Heart right ventricle (tissue), 16 donors: ENCODE data around the gene SLK. TPM values are rescaled to one million over a fixed set of nuclear protein-coding genes. Genes with fewer than 3 reads are reported as not detected.

Experiments used
- ATAC-seq, 8 donors: fragments of 200-7000 bp; cut with Tn5 transposase; one replicate each; pipeline ENCODE4 v1.9.1; 2020; ENCODE audit warnings: mild to moderate bottlenecking in 8 of 8, moderate library complexity in 8 of 8, moderate number of reproducible peaks in 1 of 8
- DNase-seq, 2 donors: peaks; one replicate each; pipeline ENCODE4 v3.0.0-alpha.2; 2020
- H3K27ac ChIP-seq, 10 donors: fragments of 200-600 bp; sonication (generic) in 2 of 10; one replicate each; pipeline versions ENCODE4 v1.5.0 to v1.8.0; 2020 to 2022; ENCODE audit warnings: mild to moderate bottlenecking in 3 of 10
- H3K27me3 ChIP-seq, 7 donors: fragments of 200-600 bp; one replicate each; pipeline ENCODE4 v1.8.0; 2021 to 2022; ENCODE audit warnings: mild to moderate bottlenecking in 2 of 7
- H3K36me3 ChIP-seq, 9 donors: fragments of 200-600 bp; sonication (generic) in 1 of 9; one replicate each; pipeline versions ENCODE4 v1.5.0 to v1.8.0; 2020 to 2022; ENCODE audit warnings: mild to moderate bottlenecking in 2 of 9
- H3K4me1 ChIP-seq, 9 donors: fragments of 200-600 bp; sonication (generic) in 1 of 9; one replicate each; pipeline versions ENCODE4 v1.5.0 to v1.8.0; 2020 to 2022; ENCODE audit warnings: mild to moderate bottlenecking in 4 of 9
- H3K4me3 ChIP-seq, 10 donors: fragments of 200-600 bp; sonication (generic) in 2 of 10; one replicate each; pipeline versions ENCODE4 v1.5.0 to v1.8.0; 2020 to 2022; ENCODE audit warnings: mild to moderate bottlenecking in 7 of 10, moderate library complexity in 2 of 10
- H3K9me3 ChIP-seq, 11 donors: fragments of 200-600 bp in 10 of 11; sonication (generic) in 2 of 11; one replicate each; pipeline versions ENCODE4 v1.5.0 to v1.8.0; 2013 to 2022; ENCODE audit warnings: mild to moderate bottlenecking in 2 of 11, control low read depth in 1 of 11, moderate library complexity in 1 of 11
- WGBS, 2 donors: extraction: QIAGEN DNeasy Blood & Tissue Kit; methylation state at CpG; one replicate each; pipeline ENCODE4 v1.1.7; 2013; ENCODE audit warnings: inconsistent platforms in 1 of 2; 5-methylcytosine and 5-hydroxymethylcytosine counted together
- intact Hi-C, 10 donors: fragments of 100-400 bp; cut with DNase I; formaldehyde crosslinking; loops; one replicate each; pipeline versions ENCODE4 v1.11.1 to v1.14.2; 2022
- polyA plus RNA-seq, 2 donors: library from polyadenylated mRNA; stranded (reverse); fragments of 200-250 nt; gene quantifications; one replicate each; pipeline ENCODE4 v1.2.3, GENCODE V29; 2013
- total RNA-seq, 10 donors: library from RNA; stranded (reverse); fragmentation: NEBNext Ultra II Directional in 3 of 10; extraction: Animal tissue kit (Norgen Biotek cat#: 25700) in 3 of 10; gene quantifications; one replicate each; pipeline versions ENCODE4 v1.2.1 to v1.2.4, GENCODE V29; 2021 to 2023
- TF ChIP-seq, protein P1 (sequence below), 9 donors: fragments of 200-600 bp; sonication (generic) in 2 of 9; IDR thresholded peaks; one replicate each; pipeline versions ENCODE4 v1.5.0 to v1.8.0; 2021 to 2022; ENCODE audit warnings: antibody characterized with exemption in 9 of 9, mild to moderate bottlenecking in 5 of 9, moderate library complexity in 1 of 9
- donor health status: Arrhythmogenic right ventricular cardiomyopathy.
- donor health status: ischemic (EF 13 %, LVEDD 7.1; RV severe dilation, severe dysfunction).
- donor health status: healthy with polysubstance abuse.
- donor health status: DM: no; HTN: yes; CAD: no.
- donor health status: DM: no; HTN: no; CAD: no.
- donor health status: ischemic (EF 25% LVEDD 6.9; RV normal size, moderate dysfunction).
- donor health status: ischemic (EF 25% LVEDD 5.7; RV mildly dilated, moderate dysfunction).
- donor health status: healthy.
- donor health status: DM: yes; HTN: yes; CAD: no.
- donor health status: Ischemic cardiomyopathy.
- donor health status: ischemic (EF 35%, LVEDD 5.7; RV mildly dilated, moderate dysfunction).
- donor health status: nonischemic (EF 11% LVEDD 7.7; RV severe dilation, severe dysfunction).
- donor health status: DM: yes; HTN: yes; CAD: no.
- donor health status: PGD.
- donor health status: ischemic (EF 29% LVEDD 5.4; RV normal size, mild dysfunction).
- donor health status: nonischemic (EF 23%, LVEDD 6.1; RV moderate dilation, normal function).

Gene SLK
- total and polyA plus RNA-seq, 12 donors = 11.3 to 63.6 (median 41.3) TPM

DNA sequence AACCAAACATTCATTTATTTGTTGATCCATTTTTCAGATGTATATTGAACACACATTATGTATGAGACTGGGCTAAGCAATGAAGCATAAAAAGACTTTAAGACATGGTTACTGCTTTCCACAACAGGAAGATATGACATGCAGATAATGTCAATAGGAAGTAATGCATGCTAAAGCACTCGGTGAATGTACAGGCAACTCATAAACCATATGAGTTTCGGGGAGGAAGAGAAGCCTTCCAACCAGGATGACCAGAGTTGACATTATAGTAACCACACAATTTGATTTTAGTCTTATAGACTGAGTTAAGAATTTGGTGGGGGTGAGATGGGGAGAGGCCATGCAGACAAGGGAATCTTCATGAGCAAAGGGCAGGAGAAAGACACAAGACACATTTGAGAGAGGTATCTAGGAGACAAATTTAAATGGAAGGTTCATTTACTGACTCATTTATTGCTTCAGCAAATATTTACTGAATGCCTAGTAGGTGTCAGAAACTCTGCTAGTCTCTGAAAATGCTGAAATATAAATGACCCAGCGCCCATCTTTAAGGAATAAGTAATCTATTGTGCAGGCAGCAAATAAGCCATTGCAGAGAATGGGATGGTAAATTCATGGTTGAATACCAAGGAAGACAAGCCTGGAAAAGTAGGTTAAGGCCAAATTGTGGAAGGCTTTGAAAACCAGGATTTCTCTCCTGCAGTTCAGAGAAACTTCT lies 19.0 kb upstream of the SLK start:
- no peaks in the 10 kb centered on the region for H3K27me3 ChIP-seq
- ATAC-seq (no peak), DNase-seq (no peak)
- H3K36me3 ChIP-seq = no peaks in the 10 kb centered on the region
- TF ChIP-seq, protein P1, sequence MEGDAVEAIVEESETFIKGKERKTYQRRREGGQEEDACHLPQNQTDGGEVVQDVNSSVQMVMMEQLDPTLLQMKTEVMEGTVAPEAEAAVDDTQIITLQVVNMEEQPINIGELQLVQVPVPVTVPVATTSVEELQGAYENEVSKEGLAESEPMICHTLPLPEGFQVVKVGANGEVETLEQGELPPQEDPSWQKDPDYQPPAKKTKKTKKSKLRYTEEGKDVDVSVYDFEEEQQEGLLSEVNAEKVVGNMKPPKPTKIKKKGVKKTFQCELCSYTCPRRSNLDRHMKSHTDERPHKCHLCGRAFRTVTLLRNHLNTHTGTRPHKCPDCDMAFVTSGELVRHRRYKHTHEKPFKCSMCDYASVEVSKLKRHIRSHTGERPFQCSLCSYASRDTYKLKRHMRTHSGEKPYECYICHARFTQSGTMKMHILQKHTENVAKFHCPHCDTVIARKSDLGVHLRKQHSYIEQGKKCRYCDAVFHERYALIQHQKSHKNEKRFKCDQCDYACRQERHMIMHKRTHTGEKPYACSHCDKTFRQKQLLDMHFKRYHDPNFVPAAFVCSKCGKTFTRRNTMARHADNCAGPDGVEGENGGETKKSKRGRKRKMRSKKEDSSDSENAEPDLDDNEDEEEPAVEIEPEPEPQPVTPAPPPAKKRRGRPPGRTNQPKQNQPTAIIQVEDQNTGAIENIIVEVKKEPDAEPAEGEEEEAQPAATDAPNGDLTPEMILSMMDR (IDR thresholded peaks at IDR 0.05) = no peak
- H3K4me3 ChIP-seq = no peak overlapping the region
- no peaks in the 10 kb centered on the region for H3K4me1 ChIP-seq
- H3K27ac ChIP-seq = no peak overlapping the region
- H3K9me3 ChIP-seq = no peaks in the 10 kb centered on the region
- intact Hi-C loops = loop anchor here in 1 of 10 donors (10.0 kb wide), 1 partner anchor 57 kb away; no protein-coding TSS in a partner anchor
- 84 to 85% methylated on average over 3 of the region's 3 CpGs for WGBS, 2 donors

DNA sequence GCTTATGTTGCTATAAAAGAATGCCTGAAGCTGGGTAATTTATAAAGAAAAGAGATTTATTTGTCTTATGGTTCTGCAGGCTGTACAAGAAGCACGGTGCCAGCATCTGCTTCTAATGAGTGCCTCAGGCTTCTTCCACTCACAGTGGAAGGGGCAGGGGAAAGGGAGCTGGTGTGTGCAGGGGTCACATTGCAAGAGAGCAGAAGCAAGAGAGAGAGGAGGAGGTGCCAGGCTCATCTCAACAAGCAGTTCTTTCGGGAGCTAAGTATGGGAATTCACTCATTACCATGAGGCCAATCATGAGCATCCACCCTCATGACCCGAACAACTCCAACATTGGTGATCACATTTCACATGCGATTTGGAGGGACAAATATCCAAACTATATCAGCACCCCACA lies 17.2 kb upstream of the SLK start:
- DNase-seq = no peak
- TF ChIP-seq, protein P1 (IDR thresholded peaks at IDR 0.05) = no peak
- Histone ChIP-seq H3K4me1 (no peaks in the 10 kb centered on the region), H3K9me3 (peaks cover 0 to 9% (median 0%) of the 10 kb centered on the region in 11 donors), H3K4me3 (no peak overlapping the region), H3K27me3 (no peaks in the 10 kb centered on the region), H3K36me3 (no peaks in the 10 kb centered on the region), H3K27ac (no peak overlapping the region)
- WGBS, 2 donors = 84 to 86% methylated on average over 4 of the region's 4 CpGs
- intact Hi-C loops = loop anchor here in 1 of 10 donors (10.0 kb wide), 1 partner anchor 55 kb away; no protein-coding TSS in a partner anchor
- ATAC-seq = no peak

DNA sequence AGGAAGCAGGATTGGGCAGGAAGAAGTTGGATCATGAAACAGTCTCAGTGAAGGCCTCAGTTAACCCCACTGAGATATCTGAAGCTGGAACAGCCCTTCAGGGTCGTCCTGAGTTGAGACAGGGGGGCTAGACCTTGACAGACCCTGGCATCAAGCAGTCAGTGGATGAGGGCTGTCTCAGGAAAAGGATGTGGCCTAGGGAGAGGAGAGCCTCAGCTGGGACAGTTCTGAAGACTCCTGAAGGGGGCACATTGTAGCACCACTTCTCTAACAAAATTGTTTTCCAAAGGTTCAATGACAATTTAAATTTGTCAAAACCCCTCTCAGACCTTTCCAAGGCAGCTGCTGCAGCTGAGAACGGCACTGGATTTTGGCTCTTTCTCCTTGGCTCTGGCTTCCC lies 15.8 kb upstream of the SLK start:
- ATAC-seq (no peak), DNase-seq (no peak)
- H3K27me3 ChIP-seq = no peaks in the 10 kb centered on the region
- no peak overlapping the region for H3K4me3 ChIP-seq
- H3K27ac ChIP-seq = no peak overlapping the region
- TF ChIP-seq, protein P1 (IDR thresholded peaks at IDR 0.05) = no peak
- peaks cover 0 to 10% (median 0%) of the 10 kb centered on the region in 11 donors for H3K9me3 ChIP-seq
- H3K4me1 ChIP-seq = no peaks in the 10 kb centered on the region
- intact Hi-C loops = no loop called here
- WGBS, 2 donors = 63 to 64% methylated on average over 2 of the region's 2 CpGs
- H3K36me3 ChIP-seq = no peaks in the 10 kb centered on the region

DNA sequence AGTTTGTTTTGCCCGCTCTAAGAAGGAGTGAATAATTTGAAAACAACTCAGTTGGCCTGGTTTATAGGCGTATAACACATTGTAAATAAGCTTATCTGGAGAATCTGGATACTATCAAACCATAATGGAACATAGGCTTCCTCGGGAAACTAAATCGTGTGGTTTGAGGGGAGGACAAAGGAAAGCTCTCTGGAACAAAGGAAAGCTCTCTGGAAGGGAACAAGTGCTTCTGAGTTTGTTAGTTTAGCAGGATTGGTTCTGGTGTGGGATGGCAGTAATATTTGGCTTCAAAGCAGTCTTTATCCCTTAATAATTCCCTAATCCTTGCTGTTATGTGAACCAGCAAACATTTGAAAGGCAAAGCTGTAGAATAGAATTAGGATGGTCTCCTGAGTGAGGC lies 15.0 kb upstream of the SLK start:
- TF ChIP-seq, protein P1 (IDR thresholded peaks at IDR 0.05) = no peak
- Histone ChIP-seq H3K27me3 (no peaks in the 10 kb centered on the region), H3K27ac (no peak overlapping the region), H3K9me3 (peaks cover 0 to 10% (median 0%) of the 10 kb centered on the region in 11 donors), H3K36me3 (no peaks in the 10 kb centered on the region), H3K4me3 (no peak overlapping the region), H3K4me1 (no peaks in the 10 kb centered on the region)
- DNase-seq = no peak
- 76 to 79% methylated on average over 4 of the region's 4 CpGs for WGBS, 2 donors
- intact Hi-C loops = no loop called here
- ATAC-seq = no peak
